Activated naive CD4-positive, alpha-beta T cell treated with anti-CD3 and anti-CD28 coated beads, Interleukin-2, amount 50 U/mL, for 72 hours (primary cell): ENCODE data around the gene RTKN2. TPM values are rescaled to one million over a fixed set of nuclear protein-coding genes. Genes with fewer than 3 reads are reported as not detected.
A peak's percentile ranks its signal among the peaks of the same experiment; 100 is the strongest.
"Not testable (repeated sequence)": the region's sequence is repeated elsewhere in the genome, so short reads cannot be mapped to it uniquely, and the experiment has no call there.

ENCODE experiments used
- ATAC-seq, 2 donors: fragments of 150-1000 bp; cut with Tn5 transposase; 2 replicates each; pipeline ENCODE4 v1.10.0; 2021; ENCODE audit warnings: mild to moderate bottlenecking in 2 of 2, moderate library complexity in 2 of 2
- DNase-seq, 2 donors: peaks; one replicate each; pipeline ENCODE4 v3.0.0; 2021 to 2022; ENCODE audit warnings: low spot score in 2 of 2
- H3K27ac Mint-ChIP-seq, 2 donors: one replicate each; pipeline ENCODE4 v1.8.0; 2022; ENCODE audit warnings: mild to moderate bottlenecking in 2 of 2, mixed read lengths in 2 of 2
- H3K36me3 Mint-ChIP-seq, 2 donors: one replicate each; pipeline ENCODE4 v1.8.0; 2022; ENCODE audit warnings: mixed read lengths in 2 of 2
- H3K9me3 Mint-ChIP-seq, 2 donors: one replicate each; pipeline ENCODE4 v1.8.0; 2022; ENCODE audit warnings: mixed read lengths in 2 of 2
- total RNA-seq, 2 donors: library from RNA; stranded (reverse); gene quantifications; one replicate each; pipeline ENCODE4 v1.2.3, GENCODE V29; 2022

Gene RTKN2
- total RNA-seq = 1 to 10 TPM; 9.2 to 10.0 TPM

- DNase-seq (peak; percentile 78 to 86), ATAC-seq (peak; percentile 90 to 92)
- Mint-ChIP-seq H3K27ac (peak within 1 kb of the TSS; percentile 61 to 81), H3K9me3 (no peaks in the 10 kb centered on the region), H3K36me3 (peaks cover 0 to 12% of the 10 kb centered on the region in 2 donors)
Observed at GRCh38 chr10:62268399-62269114, at the start of gene RTKN2. RTKN2 (minus strand) TSS chr10:62268844; CDS start chr10:62268610, 234 bp downstream.

- Mint-ChIP-seq H3K9me3 (no peaks in the 10 kb centered on the region), H3K36me3 (peaks cover 0 to 4% of the 10 kb centered on the region in 2 donors), H3K27ac (no peak overlapping the region)
- DNase-seq (no peak), ATAC-seq (no peak)
Observed at GRCh38 chr10:62317257-62317656, 48.6 kb upstream of the RTKN2 start.

- H3K36me3 Mint-ChIP-seq = no peaks in the 10 kb centered on the region
- no peak for DNase-seq
- no peak for ATAC-seq
- no peaks in the 10 kb centered on the region for H3K9me3 Mint-ChIP-seq
- no peak overlapping the region for H3K27ac Mint-ChIP-seq
Observed at GRCh38 chr10:62309254-62309653, 40.6 kb upstream of the RTKN2 start.

- DNase-seq (no peak), ATAC-seq (no peak)
- Mint-ChIP-seq H3K9me3 (no peaks in the 10 kb centered on the region), H3K27ac (no peak overlapping the region), H3K36me3 (no peaks in the 10 kb centered on the region)
Observed at GRCh38 chr10:62308101-62308500, 39.5 kb upstream of the RTKN2 start.

- Mint-ChIP-seq H3K27ac (no peak overlapping the region), H3K9me3 (no peaks in the 10 kb centered on the region), H3K36me3 (no peaks in the 10 kb centered on the region)
- ATAC-seq = no peak
- DNase-seq = no peak
Observed at GRCh38 chr10:62307635-62308034, 39.0 kb upstream of the RTKN2 start.

- DNase-seq (no peak), ATAC-seq (no peak)
- no peaks in the 10 kb centered on the region for H3K36me3 Mint-ChIP-seq
- no peaks in the 10 kb centered on the region for H3K9me3 Mint-ChIP-seq
- H3K27ac Mint-ChIP-seq = no peak overlapping the region
Observed at GRCh38 chr10:62306663-62307062, 38.0 kb upstream of the RTKN2 start.

GRCh38 chr10:62305813-62306212, 37.2 kb upstream of the RTKN2 start:
- H3K27ac Mint-ChIP-seq = no peak overlapping the region
- DNase-seq (no peak), ATAC-seq (no peak)
- H3K36me3 Mint-ChIP-seq = no peaks in the 10 kb centered on the region
- H3K9me3 Mint-ChIP-seq = no peaks in the 10 kb centered on the region

GRCh38 chr10:62303922-62304321, 35.3 kb upstream of the RTKN2 start:
- Mint-ChIP-seq H3K36me3 (peaks cover 0 to 10% of the 10 kb centered on the region in 2 donors), H3K9me3 (peaks cover 0 to 4% of the 10 kb centered on the region in 2 donors), H3K27ac (no peak overlapping the region)
- no peak for ATAC-seq
- no peak for DNase-seq

GRCh38 chr10:62302760-62303159, 34.1 kb upstream of the RTKN2 start:
- Mint-ChIP-seq H3K36me3 (peaks cover 0 to 12% of the 10 kb centered on the region in 2 donors), H3K9me3 (peaks cover 0 to 5% of the 10 kb centered on the region in 2 donors), H3K27ac (no peak overlapping the region)
- DNase-seq (no peak), ATAC-seq (no peak)

- ATAC-seq (no peak), DNase-seq (no peak)
- H3K27ac Mint-ChIP-seq = no peak overlapping the region
- peaks cover 0 to 5% of the 10 kb centered on the region in 2 donors for H3K9me3 Mint-ChIP-seq
- peaks cover 0 to 12% of the 10 kb centered on the region in 2 donors for H3K36me3 Mint-ChIP-seq
Observed at GRCh38 chr10:62297857-62298256, 29.2 kb upstream of the RTKN2 start.

GRCh38 chr10:62284221-62284620, 15.6 kb upstream of the RTKN2 start:
- H3K36me3 Mint-ChIP-seq = no peaks in the 10 kb centered on the region
- no peaks in the 10 kb centered on the region for H3K9me3 Mint-ChIP-seq
- ATAC-seq (no peak), DNase-seq (no peak)
- H3K27ac Mint-ChIP-seq = no peak overlapping the region

- not testable (repeated sequence) for DNase-seq, H3K27ac Mint-ChIP-seq, H3K36me3 Mint-ChIP-seq, ATAC-seq, H3K9me3 Mint-ChIP-seq
Observed at GRCh38 chr10:62281348-62281747, 12.7 kb upstream of the RTKN2 start.

- not testable (repeated sequence) for ATAC-seq, H3K27ac Mint-ChIP-seq, H3K36me3 Mint-ChIP-seq, H3K9me3 Mint-ChIP-seq, DNase-seq
Observed at GRCh38 chr10:62280392-62280791, 11.7 kb upstream of the RTKN2 start.

GRCh38 chr10:62278441-62278910, 9.8 kb upstream of the RTKN2 start:
- Mint-ChIP-seq H3K36me3 (no peaks in the 10 kb centered on the region), H3K9me3 (no peaks in the 10 kb centered on the region), H3K27ac (no peak overlapping the region)
- ATAC-seq = no peak
- no peak for DNase-seq

- no peaks in the 10 kb centered on the region for H3K36me3 Mint-ChIP-seq
- DNase-seq (no peak), ATAC-seq (no peak)
- H3K27ac Mint-ChIP-seq = no peak overlapping the region
- H3K9me3 Mint-ChIP-seq = no peaks in the 10 kb centered on the region
Observed at GRCh38 chr10:62277971-62278370, 9.3 kb upstream of the RTKN2 start.

GRCh38 chr10:62270020-62270419, 1.4 kb upstream of the RTKN2 start:
- Mint-ChIP-seq H3K9me3 (no peaks in the 10 kb centered on the region), H3K36me3 (peaks cover 0 to 12% of the 10 kb centered on the region in 2 donors), H3K27ac (no peak overlapping the region)
- DNase-seq (no peak), ATAC-seq (peak in 1 of 2 donors; percentile 56)

- H3K9me3 Mint-ChIP-seq = no peaks in the 10 kb centered on the region
- no peak for DNase-seq
- peaks cover 0 to 12% of the 10 kb centered on the region in 2 donors for H3K36me3 Mint-ChIP-seq
- peak in 1 of 2 donors; percentile 17 for ATAC-seq
- H3K27ac Mint-ChIP-seq = peak overlapping the region; percentile 61 to 81
Observed at GRCh38 chr10:62268027-62268398, 631 bp downstream of the RTKN2 start.

GRCh38 chr10:62266611-62267010, 2.0 kb downstream of the RTKN2 start:
- DNase-seq (no peak), ATAC-seq (no peak)
- H3K9me3 Mint-ChIP-seq = no peaks in the 10 kb centered on the region
- H3K27ac Mint-ChIP-seq = no peak overlapping the region
- peaks cover 0 to 12% of the 10 kb centered on the region in 2 donors for H3K36me3 Mint-ChIP-seq
